Adrenal gland (tissue), 5 donors: ENCODE measurements around the gene PLA2R1.

Experiments used
- POLR2A ChIP-seq, 2 donors: fragments of 450-650 bp; IDR thresholded peaks; one replicate each; pipeline ENCODE4 v1.6.1; 2017; ENCODE audit warnings: antibody characterized with exemption in 2 of 2, mild to moderate bottlenecking in 2 of 2, moderate library complexity in 1 of 2
- TF ChIP-seq, protein P1 (sequence below), 6 experiments: fragments of 450-650 bp in 4 of 6; fragments of 200-600 bp in 2 of 6; sonication (generic) in 1 of 6; IDR thresholded peaks; 1 replicate in 5 of 6; 2 replicates in 1 of 6; pipeline versions ENCODE4 v1.5.1 to v1.8.0; 2016 to 2021; ENCODE audit warnings: antibody characterized with exemption in 6 of 6, mild to moderate bottlenecking in 2 of 6, moderate library complexity in 1 of 6
- donor health status: DM: no; HTN: no; CAD: no.

DNA sequence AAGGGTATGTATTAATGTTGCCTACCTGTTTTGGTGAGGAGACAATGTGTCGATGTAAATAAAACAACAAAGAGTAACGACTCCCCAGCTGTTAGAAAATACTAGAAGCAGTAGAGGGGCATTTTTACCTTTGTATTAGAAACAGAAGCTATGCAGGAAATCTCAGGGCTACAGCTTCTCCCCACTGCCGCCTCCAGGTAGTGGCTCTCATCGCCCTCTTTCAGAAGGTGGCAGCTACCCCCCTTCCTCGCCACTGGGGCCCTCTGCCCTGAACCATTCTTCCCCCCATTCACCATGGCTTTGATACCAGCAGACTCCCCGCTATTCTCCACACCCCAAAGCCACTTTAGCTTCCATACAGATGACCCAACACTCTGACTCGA, 6.7 kb downstream of the PLA2R1 start:
- TF ChIP-seq, protein P1, sequence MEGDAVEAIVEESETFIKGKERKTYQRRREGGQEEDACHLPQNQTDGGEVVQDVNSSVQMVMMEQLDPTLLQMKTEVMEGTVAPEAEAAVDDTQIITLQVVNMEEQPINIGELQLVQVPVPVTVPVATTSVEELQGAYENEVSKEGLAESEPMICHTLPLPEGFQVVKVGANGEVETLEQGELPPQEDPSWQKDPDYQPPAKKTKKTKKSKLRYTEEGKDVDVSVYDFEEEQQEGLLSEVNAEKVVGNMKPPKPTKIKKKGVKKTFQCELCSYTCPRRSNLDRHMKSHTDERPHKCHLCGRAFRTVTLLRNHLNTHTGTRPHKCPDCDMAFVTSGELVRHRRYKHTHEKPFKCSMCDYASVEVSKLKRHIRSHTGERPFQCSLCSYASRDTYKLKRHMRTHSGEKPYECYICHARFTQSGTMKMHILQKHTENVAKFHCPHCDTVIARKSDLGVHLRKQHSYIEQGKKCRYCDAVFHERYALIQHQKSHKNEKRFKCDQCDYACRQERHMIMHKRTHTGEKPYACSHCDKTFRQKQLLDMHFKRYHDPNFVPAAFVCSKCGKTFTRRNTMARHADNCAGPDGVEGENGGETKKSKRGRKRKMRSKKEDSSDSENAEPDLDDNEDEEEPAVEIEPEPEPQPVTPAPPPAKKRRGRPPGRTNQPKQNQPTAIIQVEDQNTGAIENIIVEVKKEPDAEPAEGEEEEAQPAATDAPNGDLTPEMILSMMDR (IDR thresholded peaks at IDR 0.05), result no peak
- TF ChIP-seq POLR2A (IDR thresholded peaks at IDR 0.05), result no peak
